A172 (cell line): ENCODE results near the gene C15orf40. TPM values are rescaled to one million over a fixed set of nuclear protein-coding genes. Genes with fewer than 3 reads are reported as not detected.

Experiments used
- DNase-seq: peaks from one replicate; pipeline ENCODE4 v3.0.0-alpha.2; 2015; ENCODE audit warnings: low spot score
- total RNA-seq: library from RNA; depleted of rRNA; stranded (reverse); fragments of >200 nt; shearing (Covaris generic); gene quantifications from 2 replicates; pipeline ENCODE4 v1.2.3, GENCODE V29; 2014

Gene C15orf40
- total RNA-seq, 1 experiment from 2014 or later: 11.7 TPM

- no peak for DNase-seq
These were observed 18.3 kb downstream of the C15orf40 start for GRCh38 chr15:82993144-82993543.

GRCh38 chr15:82992436-82992998 is 18.9 kb downstream of the C15orf40 start:
- no peak for DNase-seq

GRCh38 chr15:82986442-82986780 is 25.0 kb downstream of the C15orf40 start:
- DNase-seq: no peak

GRCh38 chr15:82985688-82986441 is 25.6 kb downstream of the C15orf40 start, which contains the start of gene RAMAC:
TSS of gene RAMAC (plus strand) at chr15:82986210. CDS start at chr15:82989019, 2,809 bp downstream.
- DNase-seq: peak; percentile 91

GRCh38 chr15:82980981-82981380 is 30.5 kb downstream of the C15orf40 start:
- no peak for DNase-seq

GRCh38 chr15:82979726-82980125 is 31.7 kb downstream of the C15orf40 start:
- no peak for DNase-seq

- no peak for DNase-seq
These were observed 33.0 kb downstream of the C15orf40 start for GRCh38 chr15:82978438-82978837.

GRCh38 chr15:82977076-82977475 is 34.4 kb downstream of the C15orf40 start:
- no peak for DNase-seq

GRCh38 chr15:82972990-82973389 is 38.4 kb downstream of the C15orf40 start:
- no peak for DNase-seq

- DNase-seq: no peak
These were observed 40.0 kb downstream of the C15orf40 start for GRCh38 chr15:82971218-82971984.

GRCh38 chr15:82970696-82971095 is 40.7 kb downstream of the C15orf40 start:
- DNase-seq: no peak

- DNase-seq: no peak
These were observed 41.3 kb downstream of the C15orf40 start for GRCh38 chr15:82970078-82970686.

GRCh38 chr15:82969353-82969752 is 42.1 kb downstream of the C15orf40 start:
- DNase-seq: no peak

- DNase-seq: peak; percentile 27
These were observed 43.4 kb downstream of the C15orf40 start for GRCh38 chr15:82968066-82968465.

- DNase-seq: no peak
These were observed 44.8 kb downstream of the C15orf40 start for GRCh38 chr15:82966671-82967071.

- DNase-seq: no peak
These were observed 46.5 kb downstream of the C15orf40 start for GRCh38 chr15:82964890-82965289.

GRCh38 chr15:82963471-82964341 is 47.7 kb downstream of the C15orf40 start:
- DNase-seq: no peak

GRCh38 chr15:82960766-82961165 is 50.7 kb downstream of the C15orf40 start:
- no peak for DNase-seq

GRCh38 chr15:82959423-82959822 is 52.0 kb downstream of the C15orf40 start:
- DNase-seq: no peak

- DNase-seq: no peak
These were observed 52.8 kb downstream of the C15orf40 start for GRCh38 chr15:82958638-82959037.
